Left colon (tissue), 2 donors: ENCODE measurements around the gene RRN3. TPM values are rescaled to one million over a fixed set of nuclear protein-coding genes. Genes with fewer than 3 reads are reported as not detected.
A peak's percentile ranks its signal among the peaks of the same experiment; 100 is the strongest.
"Not testable (repeated sequence)": the region's sequence is repeated elsewhere in the genome, so short reads cannot be mapped to it uniquely, and the experiment has no call there.

ENCODE experiments used
- ATAC-seq: fragments of 200-7000 bp; cut with Tn5 transposase; one replicate; pipeline ENCODE4 v1.9.1; 2020; ENCODE audit warnings: mild to moderate bottlenecking, moderate library complexity
- DNase-seq, 2 donors: peaks; one replicate each; pipeline ENCODE4 v3.0.0-alpha.2; 2020
- intact Hi-C, 2 donors: fragments of 100-400 bp; cut with DNase I in 1 of 2; cut with micrococcal nuclease in 1 of 2; formaldehyde crosslinking; loops; one replicate each; pipeline versions ENCODE4 v1.11.2 to v1.14.0; 2022; cut with DNase I, micrococcal nuclease
- total RNA-seq, 2 donors: library from RNA; stranded (reverse); fragmentation: NEBNext Ultra II Directional; extraction: Animal tissue kit (Norgen Biotek cat#: 25700); gene quantifications; one replicate each; pipeline ENCODE4 v1.2.1, GENCODE V29; 2021
- donor health status: DM: no; HTN: no; CAD: no.
- donor health status: DM: yes; HTN: yes; CAD: no.

RRN3 gene
- total RNA-seq, 2 donors from 2014 or later = 25.7 to 26.9 TPM

DNA sequence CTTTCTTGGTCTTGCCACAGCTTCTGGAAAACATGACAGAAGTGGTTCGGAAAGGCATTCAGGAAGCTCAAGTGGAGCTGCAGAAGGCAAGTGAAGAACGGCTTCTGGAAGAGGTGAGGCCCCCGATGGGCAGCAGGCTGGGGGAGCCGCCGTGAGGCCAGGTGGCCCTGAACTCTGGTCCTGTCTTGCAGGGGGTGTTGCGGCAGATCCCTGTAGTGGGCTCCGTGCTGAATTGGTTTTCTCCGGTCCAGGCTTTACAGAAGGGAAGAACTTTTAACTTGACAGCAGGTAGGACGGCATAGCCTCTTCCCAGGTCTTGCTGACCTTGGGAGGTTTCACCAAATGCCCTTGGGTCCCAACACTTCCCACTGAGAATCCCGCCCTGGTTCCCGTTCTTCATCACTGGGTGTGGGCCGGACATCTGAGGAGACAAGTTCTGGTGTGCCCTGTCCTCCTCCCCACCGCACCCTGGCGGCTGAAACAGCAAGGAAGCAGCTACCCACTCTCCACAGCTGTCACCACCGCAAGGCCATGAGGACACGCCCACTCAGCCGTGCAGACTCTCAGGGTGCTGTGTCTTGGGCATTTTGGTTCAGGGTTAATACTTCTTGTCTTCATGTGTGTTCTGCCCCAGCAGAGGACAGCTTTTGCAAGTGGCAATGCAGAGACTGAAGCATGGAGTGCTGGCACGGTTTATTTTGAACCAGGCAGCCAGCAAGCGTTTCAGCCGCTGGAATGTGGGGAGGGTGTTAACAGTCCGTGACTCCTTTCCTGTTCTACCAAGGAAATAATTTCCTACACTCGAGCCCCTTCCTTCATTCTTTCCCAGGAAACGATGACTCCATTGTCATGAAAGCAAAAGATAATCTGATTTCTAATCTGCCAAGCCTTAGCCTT lies 59.6 kb downstream of the RRN3 start:
- peak; percentile 22 for ATAC-seq
- no peak for DNase-seq
- intact Hi-C loops = no loop called here

DNA sequence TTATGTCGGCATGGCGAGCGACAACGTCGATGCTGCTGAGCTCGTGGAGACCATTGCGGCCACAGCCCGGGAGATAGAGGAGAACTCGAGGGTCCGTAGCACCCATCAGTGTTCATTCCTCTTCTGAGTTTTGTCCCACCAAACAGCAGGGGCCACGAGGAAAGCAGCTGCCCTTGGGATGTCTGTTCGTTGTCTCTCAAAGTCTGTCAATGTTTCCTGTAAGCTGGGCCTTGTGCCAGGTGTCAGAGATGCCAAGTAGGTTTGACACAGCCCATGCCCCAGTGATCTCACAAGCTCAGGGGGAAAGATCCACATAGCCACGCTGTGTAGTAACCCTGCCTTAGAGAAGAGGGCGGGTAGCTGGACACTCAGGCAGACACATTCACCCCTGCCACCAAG lies 60.8 kb downstream of the RRN3 start:
- no peak for ATAC-seq
- DNase-seq = no peak
- intact Hi-C loops = no loop called here

DNA sequence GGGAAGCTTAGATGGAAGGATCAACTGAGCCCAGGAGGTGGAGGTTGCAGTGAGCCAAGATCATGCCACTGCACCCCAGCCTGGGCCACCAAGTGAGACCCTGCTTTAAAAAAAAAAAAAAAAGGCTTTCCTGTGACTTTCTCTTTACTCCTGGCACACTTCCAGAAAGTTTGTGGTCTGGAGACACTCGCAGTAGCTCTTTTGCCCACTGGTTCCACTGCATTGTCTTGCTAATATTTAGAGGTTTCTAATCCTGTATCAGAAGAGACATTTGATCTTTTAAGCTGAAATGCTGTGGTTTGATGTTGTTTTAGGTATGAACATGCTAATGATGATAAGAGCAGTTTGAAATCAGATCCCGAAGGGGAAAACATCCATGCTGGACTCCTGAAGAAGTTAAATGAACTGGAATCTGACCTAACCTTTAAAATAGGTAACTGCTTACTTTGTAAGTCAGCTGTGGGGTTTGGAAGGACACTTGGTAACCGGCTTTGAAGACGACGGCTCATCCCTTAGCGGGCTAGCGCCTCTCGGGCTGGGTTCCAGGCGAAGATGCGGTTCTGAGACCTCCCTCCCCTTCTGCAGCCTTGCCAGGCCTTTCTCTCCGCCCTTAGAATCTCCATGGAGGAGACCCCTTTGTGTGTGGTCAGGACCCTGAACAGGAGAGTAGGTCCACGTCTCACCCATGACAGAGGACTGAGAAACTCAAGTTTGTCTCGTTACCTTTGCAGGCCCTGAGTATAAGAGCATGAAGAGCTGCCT lies 61.3 kb downstream of the RRN3 start:
- DNase-seq = no peak
- intact Hi-C loops = no loop called here
- no peak for ATAC-seq

DNA sequence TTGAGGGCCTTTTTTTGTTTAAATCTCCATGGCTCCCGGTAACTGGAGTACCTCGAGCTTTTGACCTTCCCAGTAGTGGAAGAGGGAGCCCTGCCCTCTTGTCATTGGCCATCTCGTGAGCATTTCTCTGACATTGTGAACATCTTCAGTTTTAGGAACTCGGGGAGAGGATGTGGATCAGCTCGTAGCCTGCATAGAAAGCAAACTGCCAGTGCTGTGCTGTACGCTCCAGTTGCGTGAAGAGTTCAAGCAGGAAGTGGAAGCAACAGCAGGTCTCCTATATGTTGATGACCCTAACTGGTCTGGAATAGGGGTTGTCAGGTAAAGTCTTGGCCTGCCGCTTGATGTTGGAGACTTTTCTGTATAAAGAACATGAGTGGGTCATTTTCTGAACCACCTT lies 62.5 kb downstream of the RRN3 start:
- intact Hi-C loops = no loop called here
- DNase-seq (no peak), ATAC-seq (no peak)

DNA sequence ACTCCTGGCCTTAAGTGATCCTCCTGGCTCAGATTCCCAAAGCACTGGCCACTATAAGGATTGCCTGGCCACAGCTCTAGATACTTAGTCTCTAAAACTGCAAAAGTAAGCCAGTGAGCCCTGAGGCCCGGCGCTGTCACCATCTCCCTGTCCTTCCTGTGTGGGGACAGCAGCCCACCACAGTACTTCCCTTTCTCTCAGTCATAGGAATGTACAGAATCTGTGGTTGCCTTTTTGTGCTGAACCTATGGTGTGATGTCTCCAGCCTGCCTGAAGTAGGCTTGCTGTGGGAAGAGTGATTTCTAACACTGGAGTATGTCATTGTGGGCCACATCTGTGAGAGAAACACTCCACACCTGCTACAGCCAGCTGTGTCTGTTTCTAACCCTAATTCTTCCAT lies 62.9 kb downstream of the RRN3 start:
- no peak for DNase-seq
- intact Hi-C loops = no loop called here
- no peak for ATAC-seq

DNA sequence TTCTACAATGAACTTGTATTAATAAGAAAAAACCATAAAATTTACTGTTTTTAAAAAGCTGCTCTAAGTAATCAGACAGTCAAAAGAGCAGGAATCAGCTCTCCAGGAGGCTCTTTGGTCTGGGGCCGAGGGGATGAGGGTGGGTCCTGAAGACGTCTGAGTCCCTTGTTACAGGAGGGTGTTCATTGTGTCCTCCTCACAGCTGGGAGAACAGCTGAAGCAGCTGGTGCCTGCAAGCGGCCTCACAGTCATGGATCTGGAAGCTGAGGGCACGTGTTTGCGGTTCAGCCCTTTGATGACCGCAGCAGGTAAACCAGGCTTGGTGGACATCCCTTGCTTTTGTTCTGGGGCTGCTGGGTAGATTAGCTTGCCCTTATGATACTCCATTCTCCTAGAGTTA lies 64.3 kb downstream of the RRN3 start:
- ATAC-seq, intact Hi-C loops, DNase-seq: not testable (repeated sequence)

DNA sequence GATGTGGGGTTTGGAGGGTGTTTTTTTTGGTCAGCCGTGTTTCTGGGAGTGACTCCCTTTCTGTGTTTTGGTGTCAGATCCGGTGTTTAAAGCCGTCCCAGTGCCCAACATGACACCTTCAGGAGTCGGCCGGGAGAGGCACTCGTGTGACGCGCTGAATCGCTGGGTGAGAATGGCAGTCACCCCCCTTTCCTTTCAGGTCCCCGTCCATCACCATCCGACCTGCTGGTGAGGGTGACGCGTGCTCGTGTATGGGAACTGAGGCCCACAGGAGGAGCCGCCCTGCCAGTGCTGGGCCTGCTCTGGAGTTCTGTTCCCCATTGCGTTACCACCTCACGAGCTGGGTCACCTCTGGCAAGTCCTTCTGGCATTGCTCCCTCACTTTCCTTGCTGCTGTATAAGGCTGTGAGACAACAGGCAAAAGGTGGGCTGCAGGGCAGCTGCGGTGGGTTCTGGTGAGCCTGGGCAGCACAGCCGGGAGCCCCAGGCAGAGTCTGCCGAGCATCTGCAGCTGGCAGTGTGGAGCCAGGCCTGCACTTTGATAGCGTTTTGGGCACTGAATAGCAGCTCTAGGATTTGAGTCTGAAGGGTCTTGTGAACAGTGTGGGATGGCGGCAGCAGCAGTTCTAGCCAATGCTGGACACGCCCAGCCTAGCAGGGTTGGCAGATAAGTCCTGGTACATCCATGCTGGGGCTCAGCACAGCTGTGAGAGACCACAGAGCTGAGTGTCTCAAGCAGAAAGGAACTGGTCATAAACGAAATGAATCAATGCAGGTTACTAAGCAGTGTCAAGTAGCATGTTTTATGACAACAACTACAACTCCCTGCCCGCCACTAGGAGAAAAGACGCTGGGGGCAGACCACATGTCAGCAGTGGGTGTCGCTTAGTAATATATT lies 65.0 kb downstream of the RRN3 start:
- ATAC-seq = peak; percentile 17
- DNase-seq, intact Hi-C loops: not testable (repeated sequence)

DNA sequence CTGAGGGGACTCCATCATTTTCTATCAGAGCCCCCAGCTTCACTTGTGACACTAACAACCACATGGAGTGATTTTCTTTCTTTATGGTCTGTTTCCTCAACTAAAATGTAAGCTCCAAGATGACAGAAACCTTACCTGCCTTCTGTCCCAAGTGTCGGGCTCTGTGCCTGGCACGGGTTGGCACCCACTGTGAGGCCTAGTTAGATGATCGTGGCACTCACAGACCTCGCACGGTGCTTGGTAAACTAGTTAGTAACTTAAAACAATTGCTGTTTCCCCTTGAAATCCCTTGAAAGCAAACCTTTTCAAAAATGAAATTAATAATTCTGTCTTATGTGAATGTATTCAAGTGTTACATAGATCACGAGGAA lies 65.7 kb downstream of the RRN3 start:
- DNase-seq, intact Hi-C loops, ATAC-seq: not testable (repeated sequence)

DNA sequence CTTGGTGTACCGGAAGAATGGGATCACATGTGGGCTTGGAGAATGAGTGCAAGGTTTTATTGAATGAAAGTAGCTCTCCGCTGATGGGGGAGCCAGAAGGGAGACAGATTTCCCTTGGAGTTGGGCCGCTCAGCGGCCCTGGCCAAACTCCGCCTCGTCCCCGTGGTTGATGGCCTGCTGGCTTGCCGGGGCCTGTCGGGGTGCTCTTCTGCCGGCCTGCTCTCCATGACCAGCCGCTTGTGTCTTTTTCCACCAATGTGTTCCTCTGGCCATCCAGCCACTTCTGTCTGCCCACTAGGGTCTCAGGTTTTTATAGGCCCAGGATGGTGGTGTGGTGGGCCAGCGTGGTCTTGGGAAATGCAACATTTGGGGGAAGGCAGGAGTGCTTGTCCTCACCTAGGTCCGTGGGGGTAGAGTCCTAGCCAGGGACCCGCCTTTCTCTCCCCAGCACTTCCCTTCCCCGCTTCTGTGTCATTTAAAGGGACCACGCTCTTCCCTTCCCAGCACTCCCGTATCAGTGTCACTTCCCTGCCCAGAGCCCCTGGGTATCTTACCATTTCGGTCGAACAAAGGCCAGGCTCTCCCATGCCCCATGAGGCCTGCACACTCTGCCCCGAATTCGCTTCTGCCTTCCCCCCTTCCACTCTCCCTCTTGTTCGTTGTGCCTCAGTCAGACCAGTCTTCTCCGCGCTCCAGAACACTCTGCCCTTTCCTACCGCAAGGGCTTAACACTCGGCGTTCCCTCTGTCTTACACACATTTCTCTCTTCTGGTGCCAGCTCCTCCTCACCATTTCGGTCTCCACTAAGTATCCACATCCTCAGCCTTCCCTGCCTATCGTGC lies 66.3 kb downstream of the RRN3 start:
- DNase-seq, intact Hi-C loops, ATAC-seq: not testable (repeated sequence)

DNA sequence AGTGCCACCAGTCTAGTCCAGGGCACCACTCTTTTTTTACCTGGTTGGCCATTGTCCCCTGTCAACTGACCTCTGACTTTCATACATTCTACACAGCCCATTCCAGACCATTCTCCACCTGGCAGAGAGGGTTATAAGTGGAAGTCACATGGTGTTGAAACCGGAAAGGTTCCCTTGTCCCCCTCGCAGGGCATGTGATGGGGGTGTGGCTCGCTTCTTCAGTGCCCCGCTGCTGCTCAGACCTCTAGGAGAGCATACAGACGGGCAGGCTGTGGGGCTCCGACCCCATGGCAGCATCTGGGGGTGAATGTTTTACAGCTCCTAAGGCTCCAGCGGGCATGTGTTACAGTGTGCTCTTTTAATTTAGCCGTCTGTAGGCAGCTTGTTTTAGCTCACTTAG lies 67.0 kb downstream of the RRN3 start:
- ATAC-seq, intact Hi-C loops, DNase-seq: not testable (repeated sequence)

DNA sequence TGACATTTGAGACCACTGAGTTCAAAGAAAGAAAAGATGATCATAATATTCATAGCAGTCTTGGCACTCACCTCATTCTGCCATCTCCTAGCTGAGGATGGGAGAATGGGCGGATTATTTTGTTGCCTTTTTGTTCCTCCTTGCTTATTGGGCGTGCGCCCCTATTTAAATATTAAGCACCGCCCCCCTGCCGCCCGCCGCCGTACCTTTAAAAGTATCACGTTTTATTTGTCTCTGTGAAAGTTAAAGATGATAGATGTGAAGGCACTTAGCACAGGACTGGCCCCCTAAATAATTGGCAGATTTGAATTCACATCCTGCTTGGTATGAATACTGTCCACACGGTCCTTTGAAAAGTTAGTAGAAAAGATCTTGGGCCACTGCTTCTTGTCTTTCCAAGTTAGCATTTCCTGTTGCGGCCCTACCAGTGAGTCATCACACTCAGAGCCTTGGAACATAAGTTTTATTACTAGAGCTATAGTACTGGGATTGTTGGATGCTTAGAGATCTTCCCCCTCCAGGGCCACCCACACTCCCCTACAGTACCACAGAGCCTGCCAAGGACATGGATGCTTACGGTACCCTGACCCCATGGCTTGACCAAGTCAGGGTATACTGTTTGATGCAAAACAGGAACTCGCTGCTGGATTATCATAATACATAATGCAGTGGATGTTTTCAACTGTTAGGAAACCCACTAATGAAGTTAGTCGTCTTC lies 68.7 kb downstream of the RRN3 start:
- intact Hi-C loops, DNase-seq: not testable (repeated sequence)
- peak; percentile 52 for ATAC-seq

DNA sequence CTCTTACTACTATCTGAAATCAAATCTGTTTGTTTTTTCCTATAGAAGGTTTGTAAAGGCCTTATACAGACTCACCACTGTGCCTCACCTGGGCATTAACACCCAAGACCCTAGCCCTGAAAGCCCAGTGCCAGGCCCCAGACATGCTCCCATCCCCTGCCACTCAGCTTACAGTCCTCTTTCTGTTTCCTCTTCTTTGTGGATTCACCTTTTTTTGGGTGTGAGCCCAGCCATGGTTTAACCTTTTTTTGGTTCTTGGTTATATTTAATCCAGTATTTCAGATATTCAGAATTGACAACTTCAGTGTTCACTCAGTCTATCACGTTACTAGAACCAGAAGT lies 69.2 kb downstream of the RRN3 start:
- ATAC-seq, intact Hi-C loops, DNase-seq: not testable (repeated sequence)

DNA sequence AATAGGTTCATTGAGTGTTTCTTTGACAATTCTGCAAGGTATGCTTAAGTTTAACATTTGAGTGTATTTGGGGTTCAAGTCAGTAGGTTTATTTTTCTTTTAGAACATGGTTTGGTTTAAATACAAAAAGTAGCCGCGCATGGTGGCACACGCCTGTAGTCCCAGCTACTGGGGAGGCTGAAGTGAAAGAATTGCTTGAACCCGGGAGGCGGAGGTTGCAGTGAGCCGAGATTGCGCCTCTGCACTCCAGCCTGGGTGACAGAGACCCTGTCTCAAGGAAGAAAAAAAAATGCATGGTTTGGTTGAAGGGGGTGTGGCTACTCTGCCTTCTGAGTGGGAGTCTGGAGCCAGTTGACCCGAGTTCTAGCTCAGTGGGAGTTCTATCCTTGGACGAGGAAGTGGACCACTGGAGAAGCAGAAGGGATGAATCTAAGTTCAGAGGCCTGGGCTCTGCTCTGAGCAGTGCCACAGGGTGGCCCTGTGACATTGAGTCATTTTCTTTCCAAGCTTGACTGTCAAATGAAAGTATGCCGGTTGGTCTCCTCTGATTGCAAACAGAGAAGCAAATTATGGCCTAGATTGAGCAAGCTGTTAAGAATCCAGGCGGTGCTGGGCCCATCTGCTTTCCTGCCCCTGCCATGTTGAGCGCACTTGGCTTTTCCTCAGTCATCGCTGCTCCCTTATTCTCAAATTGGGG lies 70.5 kb downstream of the RRN3 start:
- intact Hi-C loops, DNase-seq, ATAC-seq: not testable (repeated sequence)

DNA sequence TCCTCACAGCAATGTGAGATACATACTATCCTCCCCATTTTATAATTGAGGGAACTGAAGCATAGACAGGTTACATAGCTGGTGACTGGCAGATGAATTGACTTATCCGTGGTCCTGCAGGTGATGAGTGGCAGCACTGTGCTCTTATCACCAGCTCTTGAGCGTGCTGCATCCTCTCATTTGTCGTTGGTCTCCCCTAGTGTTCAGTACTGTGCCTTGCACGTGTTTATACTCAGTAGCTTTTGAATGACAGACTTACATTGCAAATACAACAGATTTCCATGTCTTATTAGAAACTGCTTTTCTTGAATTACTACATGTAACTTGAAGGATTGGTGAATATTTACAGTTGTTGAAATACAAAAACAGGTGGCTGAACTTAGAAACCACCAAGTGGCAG lies 71.9 kb downstream of the RRN3 start:
- ATAC-seq = peak; percentile 87
- DNase-seq, intact Hi-C loops: not testable (repeated sequence)

DNA sequence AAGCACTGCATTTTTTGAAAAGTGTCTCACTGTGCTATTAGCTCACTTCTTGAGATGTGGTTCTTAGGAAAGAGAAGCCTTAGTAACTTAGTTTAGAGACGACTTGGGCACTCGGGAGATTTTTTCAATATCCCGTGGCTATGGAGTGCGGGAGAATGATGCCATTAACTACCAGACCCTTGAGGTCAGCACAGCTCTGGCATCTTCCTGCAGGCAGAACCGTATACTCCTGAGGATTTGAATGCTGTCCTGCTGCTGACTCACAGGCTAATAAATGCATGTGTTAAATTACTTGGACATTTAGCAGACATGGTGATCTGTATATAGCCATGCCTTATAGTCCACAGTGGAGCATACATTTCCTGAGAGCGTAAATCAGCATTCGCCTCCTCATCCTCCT lies 72.6 kb downstream of the RRN3 start:
- ATAC-seq, intact Hi-C loops, DNase-seq: not testable (repeated sequence)

DNA sequence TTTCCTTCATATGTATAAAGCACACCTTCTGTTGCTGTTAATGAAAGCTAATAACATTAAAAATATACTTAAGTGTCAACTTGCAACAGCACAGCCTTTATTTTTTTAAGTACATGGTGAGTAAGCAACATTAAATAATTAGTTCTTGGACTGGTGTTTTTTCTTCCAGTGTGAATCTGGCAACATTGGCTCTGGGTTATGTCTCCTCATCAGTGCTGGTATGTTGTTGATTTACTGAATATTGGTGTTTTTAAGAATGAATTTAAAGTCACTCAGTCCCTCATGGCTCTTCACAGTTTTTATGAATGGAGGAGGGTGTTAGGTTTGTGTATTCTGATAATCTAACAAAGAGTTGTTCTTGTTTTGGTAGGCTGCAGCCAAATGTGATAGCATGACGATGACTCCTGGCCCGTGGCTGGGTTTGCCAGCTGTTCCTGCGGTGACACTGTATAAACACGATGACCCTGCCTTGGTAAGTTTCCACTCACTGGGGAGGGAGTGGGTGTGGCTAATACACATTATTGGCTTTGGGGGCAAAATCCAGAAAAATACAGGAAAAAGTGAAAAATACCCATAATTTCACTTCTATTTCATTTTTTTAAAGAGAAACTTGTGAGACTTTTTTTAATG lies 77.0 kb downstream of the RRN3 start:
- intact Hi-C loops = not testable (repeated sequence)
- DNase-seq = peak in 1 of 2 donors; percentile 39
- ATAC-seq = peak; percentile 65
